ENCODE data around the gene ANKK1.

The ANKK1 gene

DNA sequence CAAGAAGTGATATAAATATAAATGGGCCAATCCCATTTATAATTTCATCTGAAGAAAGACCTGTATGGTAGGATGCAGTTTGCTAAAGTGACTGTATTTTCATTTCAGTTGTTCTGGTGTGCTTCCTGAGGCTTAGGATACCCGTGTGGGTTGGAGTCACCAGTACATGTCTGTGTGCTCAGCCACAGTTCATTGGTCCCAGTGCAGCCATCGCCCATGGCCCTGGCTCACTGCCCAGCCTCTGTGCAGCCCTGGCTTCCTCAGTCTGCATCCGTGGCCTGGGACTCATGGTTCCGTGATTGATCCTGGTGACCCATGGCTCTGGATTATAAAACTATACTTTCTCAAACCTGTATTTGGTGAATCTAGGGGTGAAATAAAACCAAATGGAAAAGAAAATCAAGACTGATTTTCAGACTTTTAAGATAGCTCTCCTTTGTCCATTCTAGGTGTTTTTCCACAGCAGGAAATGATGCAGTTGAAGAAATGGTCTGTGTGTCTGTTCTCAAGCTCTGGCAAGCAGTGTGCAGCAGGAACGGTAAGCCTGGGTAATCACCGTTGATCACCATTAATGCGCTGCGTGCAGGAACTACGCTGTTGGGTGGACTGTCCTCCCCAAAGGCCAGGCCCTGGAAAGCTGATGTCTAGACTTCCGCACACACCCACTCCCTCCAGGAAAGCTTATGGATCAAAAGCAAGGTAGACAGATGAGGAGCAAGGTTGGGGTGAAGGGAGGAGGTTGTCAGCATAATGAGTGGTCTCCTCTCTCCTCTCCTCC is 46.0 kb upstream of the ANKK1 start (continued):
- TF ChIP-seq, protein P1, sequence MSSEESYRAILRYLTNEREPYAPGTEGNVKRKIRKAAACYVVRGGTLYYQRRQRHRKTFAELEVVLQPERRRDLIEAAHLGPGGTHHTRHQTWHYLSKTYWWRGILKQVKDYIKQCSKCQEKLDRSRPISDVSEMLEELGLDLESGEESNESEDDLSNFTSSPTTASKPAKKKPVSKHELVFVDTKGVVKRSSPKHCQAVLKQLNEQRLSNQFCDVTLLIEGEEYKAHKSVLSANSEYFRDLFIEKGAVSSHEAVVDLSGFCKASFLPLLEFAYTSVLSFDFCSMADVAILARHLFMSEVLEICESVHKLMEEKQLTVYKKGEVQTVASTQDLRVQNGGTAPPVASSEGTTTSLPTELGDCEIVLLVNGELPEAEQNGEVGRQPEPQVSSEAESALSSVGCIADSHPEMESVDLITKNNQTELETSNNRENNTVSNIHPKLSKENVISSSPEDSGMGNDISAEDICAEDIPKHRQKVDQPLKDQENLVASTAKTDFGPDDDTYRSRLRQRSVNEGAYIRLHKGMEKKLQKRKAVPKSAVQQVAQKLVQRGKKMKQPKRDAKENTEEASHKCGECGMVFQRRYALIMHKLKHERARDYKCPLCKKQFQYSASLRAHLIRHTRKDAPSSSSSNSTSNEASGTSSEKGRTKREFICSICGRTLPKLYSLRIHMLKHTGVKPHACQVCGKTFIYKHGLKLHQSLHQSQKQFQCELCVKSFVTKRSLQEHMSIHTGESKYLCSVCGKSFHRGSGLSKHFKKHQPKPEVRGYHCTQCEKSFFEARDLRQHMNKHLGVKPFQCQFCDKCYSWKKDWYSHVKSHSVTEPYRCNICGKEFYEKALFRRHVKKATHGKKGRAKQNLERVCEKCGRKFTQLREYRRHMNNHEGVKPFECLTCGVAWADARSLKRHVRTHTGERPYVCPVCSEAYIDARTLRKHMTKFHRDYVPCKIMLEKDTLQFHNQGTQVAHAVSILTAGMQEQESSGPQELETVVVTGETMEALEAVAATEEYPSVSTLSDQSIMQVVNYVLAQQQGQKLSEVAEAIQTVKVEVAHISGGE (tag by site-specific recombination; conservative IDR thresholded peaks at IDR 0.05; ENCODE audit: low read depth), result no peak
- TF ChIP-seq ZNF19 (tag by site-specific recombination; IDR thresholded peaks at IDR 0.05; ENCODE audit: low read depth) (no peak), ZSCAN16 (tag by site-specific recombination; IDR thresholded peaks at IDR 0.05) (no peak), IKZF3 (tag by site-specific recombination; IDR thresholded peaks at IDR 0.05) (no peak), ZNF776 (tag by site-specific recombination; IDR thresholded peaks at IDR 0.05; ENCODE audit: borderline replicate concordance) (no peak), ZNF623 (tag by site-specific recombination; IDR thresholded peaks at IDR 0.05) (no peak), ZNF600 (tag by site-specific recombination; IDR thresholded peaks at IDR 0.05) (no peak), ZNF175 (tag by site-specific recombination; IDR thresholded peaks at IDR 0.05) (no peak), ZNF112 (tag by site-specific recombination; IDR thresholded peaks at IDR 0.05) (no peak)

DNA sequence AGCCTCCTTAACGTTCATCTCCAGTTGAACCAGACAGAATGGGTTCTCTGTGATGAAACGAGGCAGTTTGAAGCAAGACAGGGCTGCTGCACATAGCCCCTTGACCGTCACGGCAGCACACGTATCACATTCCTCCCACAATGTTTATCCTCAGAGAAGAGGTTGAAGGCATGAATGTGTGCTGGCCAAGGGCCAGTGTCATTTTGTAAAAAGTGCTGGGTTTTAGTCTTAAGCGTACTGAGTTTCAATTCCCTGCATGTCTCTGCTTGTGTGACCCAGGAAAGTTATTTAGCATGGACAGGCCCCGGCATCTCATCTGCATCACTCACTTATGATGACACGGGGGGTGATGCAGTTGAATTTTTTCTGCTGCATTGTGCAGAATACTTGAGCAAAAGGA is 41.6 kb upstream of the ANKK1 start:
- POLR2A ChIA-PET, result no interaction called here
- TF ChIP-seq ZNF48 (tag by site-specific recombination; IDR thresholded peaks at IDR 0.05) (no peak), HOXD13 (CRISPR knock-in tag; IDR thresholded peaks at IDR 0.05; ENCODE audit: borderline replicate concordance) (no peak), ZNF155 (tag by site-specific recombination; IDR thresholded peaks at IDR 0.05) (no peak)
- CTCF ChIA-PET, result interaction anchor here (0.6 to 1.2 kb wide), 5 partner anchors 16 to 779 kb away, joined by 3 to 5 read pairs (median 3); no protein-coding TSS in a partner anchor

DNA sequence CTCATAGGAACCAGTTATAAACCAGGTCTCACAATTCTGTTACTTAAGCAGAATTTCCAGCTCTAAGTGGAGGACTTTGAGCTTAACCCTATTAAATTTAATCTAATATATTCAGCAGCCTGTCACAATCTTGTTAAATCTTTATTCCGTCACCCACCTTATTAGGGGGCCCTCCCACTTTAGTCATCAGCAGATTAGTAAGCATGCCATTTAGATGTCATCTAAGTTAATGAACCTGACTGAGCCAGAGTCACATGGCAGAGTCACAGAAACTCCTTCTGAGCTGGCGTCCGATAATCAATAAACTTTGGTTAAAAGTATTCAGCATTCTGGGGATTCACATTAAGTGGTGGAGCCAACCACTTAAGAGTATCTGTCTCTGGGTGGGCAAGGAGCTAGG is 38.1 kb upstream of the ANKK1 start:
- peaks cover 0 to 23% of the 10 kb centered on the region in 2 experiments; a peak in 1 of 3 replicates for H3K36me3 ChIP-seq (ENCODE audit: control insufficient read depth in 2 of 2, insufficient read depth in 1 of 2, low read length in 2 of 2)
- H3K9me3 ChIP-seq (ENCODE audit: control insufficient read depth, insufficient read depth, low read depth, low read length), result no peaks in the 10 kb centered on the region
- ChIA-PET CTCF (interaction anchor here (0.6 kb wide), 2 partner anchors 16 to 18 kb away, joined by 3 read pairs; no protein-coding TSS in a partner anchor), POLR2A (no interaction called here)
- TF ChIP-seq ZNF202 (tag by site-specific recombination; IDR thresholded peaks at IDR 0.05; ENCODE audit: borderline replicate concordance) (no peak), GLI4 (tag by site-specific recombination; IDR thresholded peaks at IDR 0.05) (no peak), KLF10 (tag by site-specific recombination; IDR thresholded peaks at IDR 0.05) (no peak), OSR2 (tag by site-specific recombination; IDR thresholded peaks at IDR 0.05) (no peak), SETDB1 (IDR thresholded peaks at IDR 0.05; ENCODE audit: insufficient read length, low read length) (no peak), ZNF629 (tag by site-specific recombination; IDR thresholded peaks at IDR 0.05) (no peak), ZNF146 (tag by site-specific recombination; IDR thresholded peaks at IDR 0.05) (no peak), ZNF626 (tag by site-specific recombination; IDR thresholded peaks at IDR 0.05) (no peak), ZBTB8A (tag by site-specific recombination; IDR thresholded peaks at IDR 0.05) (no peak), ZNF48 (tag by site-specific recombination; IDR thresholded peaks at IDR 0.05) (no peak)
- TF ChIP-seq, protein P2, sequence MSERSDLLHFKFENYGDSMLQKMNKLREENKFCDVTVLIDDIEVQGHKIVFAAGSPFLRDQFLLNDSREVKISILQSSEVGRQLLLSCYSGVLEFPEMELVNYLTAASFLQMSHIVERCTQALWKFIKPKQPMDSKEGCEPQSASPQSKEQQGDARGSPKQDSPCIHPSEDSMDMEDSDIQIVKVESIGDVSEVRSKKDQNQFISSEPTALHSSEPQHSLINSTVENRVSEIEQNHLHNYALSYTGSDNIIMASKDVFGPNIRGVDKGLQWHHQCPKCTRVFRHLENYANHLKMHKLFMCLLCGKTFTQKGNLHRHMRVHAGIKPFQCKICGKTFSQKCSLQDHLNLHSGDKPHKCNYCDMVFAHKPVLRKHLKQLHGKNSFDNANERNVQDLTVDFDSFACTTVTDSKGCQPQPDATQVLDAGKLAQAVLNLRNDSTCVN (tag by site-specific recombination; optimal IDR thresholded peaks at IDR 0.05), result no peak
- TF ChIP-seq, protein P3, sequence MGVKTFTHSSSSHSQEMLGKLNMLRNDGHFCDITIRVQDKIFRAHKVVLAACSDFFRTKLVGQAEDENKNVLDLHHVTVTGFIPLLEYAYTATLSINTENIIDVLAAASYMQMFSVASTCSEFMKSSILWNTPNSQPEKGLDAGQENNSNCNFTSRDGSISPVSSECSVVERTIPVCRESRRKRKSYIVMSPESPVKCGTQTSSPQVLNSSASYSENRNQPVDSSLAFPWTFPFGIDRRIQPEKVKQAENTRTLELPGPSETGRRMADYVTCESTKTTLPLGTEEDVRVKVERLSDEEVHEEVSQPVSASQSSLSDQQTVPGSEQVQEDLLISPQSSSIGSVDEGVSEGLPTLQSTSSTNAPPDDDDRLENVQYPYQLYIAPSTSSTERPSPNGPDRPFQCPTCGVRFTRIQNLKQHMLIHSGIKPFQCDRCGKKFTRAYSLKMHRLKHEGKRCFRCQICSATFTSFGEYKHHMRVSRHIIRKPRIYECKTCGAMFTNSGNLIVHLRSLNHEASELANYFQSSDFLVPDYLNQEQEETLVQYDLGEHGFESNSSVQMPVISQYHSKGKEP (tag by site-specific recombination; IDR thresholded peaks at IDR 0.05), result no peak
- no peak overlapping the region for H3K4me3 ChIP-seq (ENCODE audit: low read depth, low read length)
- H3K27ac ChIP-seq (ENCODE audit: extremely low read depth, low read depth, low read length), result no peak overlapping the region
- no peaks in the 10 kb centered on the region for H3K4me1 ChIP-seq (ENCODE audit: control insufficient read depth, insufficient read depth, low read length)

More for the DNA sequence above, 41.6 kb upstream of the ANKK1 start:
- Histone ChIP-seq H3K36me3 (ENCODE audit: control insufficient read depth in 2 of 2, insufficient read depth in 1 of 2, low read length in 2 of 2) (peaks cover 0 to 48% of the 10 kb centered on the region in 2 experiments; a peak in 1 of 3 replicates), H3K9me3 (ENCODE audit: control insufficient read depth, insufficient read depth, low read depth, low read length) (no peaks in the 10 kb centered on the region), H3K4me3 (ENCODE audit: low read depth, low read length) (no peak overlapping the region), H3K27ac (ENCODE audit: extremely low read depth, low read depth, low read length) (no peak overlapping the region), H3K4me1 (ENCODE audit: control insufficient read depth, insufficient read depth, low read length) (no peaks in the 10 kb centered on the region)

Measured in HEK293 (cell line).